Measurements from ENCODE around the gene ZC3H14. TPM values are rescaled to one million over a fixed set of nuclear protein-coding genes. Genes with fewer than 3 reads are reported as not detected.

ZC3H14 gene
- total RNA-seq, 1 experiment from 2014 or later, result 90.6 TPM

DNA sequence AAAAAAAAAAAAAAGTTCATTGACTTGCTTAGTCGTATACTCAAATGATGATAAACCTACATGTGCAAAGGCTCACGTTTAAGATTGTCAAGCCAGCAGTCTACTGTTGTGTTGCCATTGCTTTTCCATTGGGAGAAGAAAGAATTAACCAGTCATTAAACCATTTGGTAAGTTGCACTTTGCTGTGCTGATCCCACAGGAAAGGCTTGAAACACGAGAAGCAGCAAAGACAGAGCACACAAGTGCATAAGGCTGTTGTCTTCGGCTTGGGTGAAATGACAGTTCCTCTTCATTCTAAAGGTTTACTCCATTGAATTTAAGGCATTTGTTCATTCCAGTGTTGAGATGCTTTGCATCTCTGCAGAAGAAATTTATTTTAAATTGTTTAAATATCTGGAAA, 50.1 kb downstream of the ZC3H14 start:
- peaks cover 34 to 59% (median 55%) of the 10 kb centered on the region in 3 experiments for H3K36me3 Mint-ChIP-seq (ENCODE audit: insufficient read depth in 1 of 3, low read depth in 3 of 3)
- Histone ChIP-seq H2BK15ac (ENCODE audit: low read depth, low read length) (no peak overlapping the region), H3K27ac (ENCODE audit: insufficient read length, low read depth, low read length) (no peak overlapping the region), H3K4me1 (ENCODE audit: insufficient read depth, low read length) (no peaks in the 10 kb centered on the region; the same call in none of the 2 replicates), H3T11ph (ENCODE audit: low read length) (no peak overlapping the region), H2AK5ac (ENCODE audit: insufficient read length, low read length) (no peak overlapping the region), H2AFZ (ENCODE audit: low read length) (no peak overlapping the region), H2BK5ac (ENCODE audit: insufficient read length, low read length) (no peak overlapping the region), H4K5ac (ENCODE audit: insufficient read length, low read depth, low read length) (no peak overlapping the region), H3K9ac (ENCODE audit: extremely low read depth, insufficient read length, low read length) (no peak overlapping the region), H3K56ac (ENCODE audit: insufficient read length, low read depth, low read length) (no peak overlapping the region), H3K79me1 (ENCODE audit: insufficient read depth, low read depth, low read length, poor library complexity, severe bottlenecking) (no peaks in the 10 kb centered on the region), H3K4me2 (ENCODE audit: insufficient read depth, insufficient read length, low read length) (no peak overlapping the region), H3K23ac (ENCODE audit: insufficient read length, low read depth, low read length) (no peak overlapping the region), H4K91ac (ENCODE audit: insufficient read length, low read depth, low read length) (no peak overlapping the region), H3K14ac (ENCODE audit: insufficient read depth, low read length) (no peak overlapping the region), H4K8ac (replicated peaks; ENCODE audit: insufficient read length, low read depth, low read length) (no peak overlapping the region), H4K20me1 (ENCODE audit: control insufficient read depth, insufficient read depth, insufficient read length) (no peaks in the 10 kb centered on the region), H3K23me2 (ENCODE audit: insufficient read length, low read depth, low read length, poor library complexity, severe bottlenecking) (no peaks in the 10 kb centered on the region), H2BK12ac (ENCODE audit: insufficient read length, low read depth, low read length) (no peak overlapping the region), H3K27me3 (ENCODE audit: insufficient read depth, low read length) (no peaks in the 10 kb centered on the region), H3K79me2 (ENCODE audit: insufficient read depth, low read length) (no peaks in the 10 kb centered on the region), H3K4ac (ENCODE audit: low read depth, low read length) (no peak overlapping the region), H2BK20ac (ENCODE audit: low read depth, low read length, poor library complexity, severe bottlenecking) (no peak overlapping the region), H3K18ac (ENCODE audit: insufficient read length, low read depth, low read length) (no peak overlapping the region), H3K9me3 (ENCODE audit: control insufficient read depth, low read depth, low read length) (no peaks in the 10 kb centered on the region), H2BK120ac (ENCODE audit: low read depth, low read length, poor library complexity, severe bottlenecking) (no peak overlapping the region)
- no peak for DNase-seq
- TF ChIP-seq, protein P1, sequence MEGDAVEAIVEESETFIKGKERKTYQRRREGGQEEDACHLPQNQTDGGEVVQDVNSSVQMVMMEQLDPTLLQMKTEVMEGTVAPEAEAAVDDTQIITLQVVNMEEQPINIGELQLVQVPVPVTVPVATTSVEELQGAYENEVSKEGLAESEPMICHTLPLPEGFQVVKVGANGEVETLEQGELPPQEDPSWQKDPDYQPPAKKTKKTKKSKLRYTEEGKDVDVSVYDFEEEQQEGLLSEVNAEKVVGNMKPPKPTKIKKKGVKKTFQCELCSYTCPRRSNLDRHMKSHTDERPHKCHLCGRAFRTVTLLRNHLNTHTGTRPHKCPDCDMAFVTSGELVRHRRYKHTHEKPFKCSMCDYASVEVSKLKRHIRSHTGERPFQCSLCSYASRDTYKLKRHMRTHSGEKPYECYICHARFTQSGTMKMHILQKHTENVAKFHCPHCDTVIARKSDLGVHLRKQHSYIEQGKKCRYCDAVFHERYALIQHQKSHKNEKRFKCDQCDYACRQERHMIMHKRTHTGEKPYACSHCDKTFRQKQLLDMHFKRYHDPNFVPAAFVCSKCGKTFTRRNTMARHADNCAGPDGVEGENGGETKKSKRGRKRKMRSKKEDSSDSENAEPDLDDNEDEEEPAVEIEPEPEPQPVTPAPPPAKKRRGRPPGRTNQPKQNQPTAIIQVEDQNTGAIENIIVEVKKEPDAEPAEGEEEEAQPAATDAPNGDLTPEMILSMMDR (conservative IDR thresholded peaks at IDR 0.05), result no peak
- H3K9me3 Mint-ChIP-seq, result peaks cover 0 to under 1% of the 10 kb centered on the region in 2 experiments; a peak in 1 of 5 replicates
- H3K4me1 Mint-ChIP-seq, result peaks cover 8 to 10% of the 10 kb centered on the region in 2 experiments
- no peak overlapping the region for H3K4me3 Mint-ChIP-seq
- no peak overlapping the region for H3K27ac Mint-ChIP-seq
- WGBS (ENCODE audit: extremely low coverage, insufficient read length, low lambda C conversion rate), result no CpG with 5 or more reads among the region's 4 CpGs
- no peaks in the 10 kb centered on the region for H3K27me3 Mint-ChIP-seq (ENCODE audit: low read depth)
